Panc1 (cell line): ENCODE data around the gene UBE2QL1.

ENCODE experiments used
- CTCF ChIP-seq: fragments of 450-650 bp; IDR thresholded peaks from 2 replicates; pipeline ENCODE4 v1.5.1; 2017; ENCODE audit warnings: mild to moderate bottlenecking
- POLR2AphosphoS5 ChIP-seq: IDR thresholded peaks from 2 replicates; pipeline ENCODE4 v1.6.1; 2012; ENCODE audit warnings: mild to moderate bottlenecking, low read depth, low read length, moderate library complexity
- REST ChIP-seq, 2 experiments: IDR thresholded peaks; 2 replicates each; pipeline ENCODE4 v1.6.1; 2011 to 2012; ENCODE audit warnings: low read depth in 2 of 2, control low read depth in 1 of 2, low read length in 1 of 2, mild to moderate bottlenecking in 1 of 2, moderate library complexity in 1 of 2; ENCODE audit not compliant: insufficient read depth in 1 of 2
- TCF7L2 ChIP-seq: IDR thresholded peaks from 2 replicates; pipeline ENCODE4 v1.6.1; 2011; ENCODE audit warnings: mild to moderate bottlenecking, low read depth, low read length, inconsistent platforms

- TF ChIP-seq CTCF (no peak), POLR2AphosphoS5 (no peak), TCF7L2 (no peak), REST (IDR thresholded peaks at IDR 0.05; ENCODE audit: insufficient read depth in 1 of 2, low read depth in 2 of 2, low read length in 1 of 2) (no peak)
These were observed 53.0 kb downstream of the UBE2QL1 start for GRCh38 chr5:6501701-6502100.
